ENCODE data around the gene MKX. TPM values are rescaled to one million over a fixed set of nuclear protein-coding genes. Genes with fewer than 3 reads are reported as not detected.

MKX gene, protein sequence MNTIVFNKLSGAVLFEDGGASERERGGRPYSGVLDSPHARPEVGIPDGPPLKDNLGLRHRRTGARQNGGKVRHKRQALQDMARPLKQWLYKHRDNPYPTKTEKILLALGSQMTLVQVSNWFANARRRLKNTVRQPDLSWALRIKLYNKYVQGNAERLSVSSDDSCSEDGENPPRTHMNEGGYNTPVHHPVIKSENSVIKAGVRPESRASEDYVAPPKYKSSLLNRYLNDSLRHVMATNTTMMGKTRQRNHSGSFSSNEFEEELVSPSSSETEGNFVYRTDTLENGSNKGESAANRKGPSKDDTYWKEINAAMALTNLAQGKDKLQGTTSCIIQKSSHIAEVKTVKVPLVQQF
- 0.64 and 1.8 TPM in 2 replicates for total RNA-seq (2014; rRNA removed; shearing (Covaris generic))

GRCh38 chr10:27745732-27746396, at the start of gene MKX:
Gene MKX (minus strand): TSS chr10:27745819. CDS start chr10:27743415, 2,404 bp downstream.
- DNase-seq (ENCODE audit: low read depth): no peak

DNA sequence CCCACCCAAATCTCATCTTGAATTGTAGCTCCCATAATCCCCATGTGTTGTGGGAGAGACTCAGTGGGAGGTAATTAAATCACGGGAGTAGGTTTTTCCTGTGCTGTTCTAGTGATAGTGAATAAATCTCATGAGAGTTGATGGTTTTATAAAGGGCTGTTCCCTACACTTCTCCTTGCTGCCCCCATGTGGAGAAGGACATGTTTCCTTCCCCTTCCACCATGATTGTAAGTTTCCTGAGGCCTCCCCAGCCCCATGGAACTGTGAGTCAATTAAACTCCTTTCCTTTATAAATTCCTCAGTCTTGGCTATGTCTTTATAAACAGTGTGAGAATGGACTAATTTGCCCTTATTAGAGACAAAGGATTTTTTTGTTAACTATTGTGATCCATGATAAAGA, 48.5 kb upstream of the MKX start:
- no peak for DNase-seq (ENCODE audit: low read depth)

DNA sequence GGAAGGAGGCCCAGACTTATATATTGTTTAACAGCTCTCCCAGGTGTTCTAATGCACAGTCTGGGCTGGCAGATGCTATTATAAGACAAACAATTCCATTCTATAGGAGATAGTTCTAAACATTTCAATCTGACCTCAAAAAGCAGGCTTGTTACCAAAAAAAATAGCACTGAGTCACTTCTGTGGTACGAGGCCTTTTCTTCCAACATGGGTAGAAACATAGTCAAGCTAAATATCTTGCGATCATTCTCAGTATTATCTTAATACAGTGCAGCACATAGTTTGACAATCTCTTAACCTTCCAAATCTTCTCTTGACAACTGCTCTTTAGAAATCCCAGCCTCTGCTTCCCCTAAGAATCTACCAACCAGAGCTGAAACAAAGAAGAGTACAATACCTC, 46.6 kb upstream of the MKX start:
- DNase-seq (ENCODE audit: low read depth): no peak

- DNase-seq (ENCODE audit: low read depth): no peak
Observed at GRCh38 chr10:27784272-27784671, 38.7 kb upstream of the MKX start.

- DNase-seq (ENCODE audit: low read depth): peak; percentile 79
Observed at GRCh38 chr10:27783660-27784059, 38.0 kb upstream of the MKX start.

DNA sequence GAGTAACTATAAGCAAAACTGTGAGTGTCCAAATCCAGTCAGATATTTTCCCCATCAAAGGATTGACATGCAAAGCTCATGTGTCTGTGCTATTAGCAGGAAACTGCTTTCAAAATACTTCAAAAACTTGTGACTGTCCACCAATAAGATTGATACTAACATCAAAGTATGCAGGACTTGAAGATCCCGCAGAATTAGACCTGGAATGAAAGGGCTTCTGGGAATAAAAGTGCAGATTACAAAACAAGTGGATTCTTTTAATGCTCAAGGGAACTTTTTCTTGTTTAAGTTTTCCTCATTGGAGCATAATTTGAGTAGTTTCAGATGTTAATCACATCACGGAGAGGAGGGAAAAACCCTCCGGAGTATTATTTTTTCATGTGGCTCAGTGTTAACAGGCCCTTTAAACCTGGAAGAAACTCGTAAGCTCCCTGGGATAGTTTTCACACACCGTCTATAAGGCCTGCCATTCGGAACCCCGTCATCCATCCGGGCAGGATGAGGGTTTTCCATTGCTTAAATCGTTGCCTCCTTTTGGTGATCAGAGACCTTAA, 33.9 kb upstream of the MKX start:
- no peak for DNase-seq (ENCODE audit: low read depth)

DNA sequence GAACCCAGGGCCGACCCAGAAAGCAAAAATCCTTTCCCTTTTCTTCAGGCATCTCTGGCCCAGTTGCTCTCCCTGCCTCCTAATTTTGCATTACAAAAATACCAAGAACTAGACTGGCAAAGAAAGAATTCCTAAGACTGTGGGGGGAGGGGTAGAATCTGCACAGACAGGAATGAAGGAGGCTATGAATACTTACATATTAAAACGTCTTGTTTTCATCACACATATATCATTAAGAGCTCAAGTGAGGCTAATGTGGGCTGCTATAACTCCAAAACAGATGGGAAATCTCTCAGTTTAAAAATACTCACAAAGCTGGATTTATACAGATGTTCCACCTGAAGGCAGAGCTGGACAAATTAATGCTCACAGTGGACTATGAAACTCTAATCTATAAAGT, 29.2 kb upstream of the MKX start:
- DNase-seq (ENCODE audit: low read depth): no peak

- DNase-seq (ENCODE audit: low read depth): no peak
Observed at GRCh38 chr10:27771231-27771630, 25.6 kb upstream of the MKX start.

DNA sequence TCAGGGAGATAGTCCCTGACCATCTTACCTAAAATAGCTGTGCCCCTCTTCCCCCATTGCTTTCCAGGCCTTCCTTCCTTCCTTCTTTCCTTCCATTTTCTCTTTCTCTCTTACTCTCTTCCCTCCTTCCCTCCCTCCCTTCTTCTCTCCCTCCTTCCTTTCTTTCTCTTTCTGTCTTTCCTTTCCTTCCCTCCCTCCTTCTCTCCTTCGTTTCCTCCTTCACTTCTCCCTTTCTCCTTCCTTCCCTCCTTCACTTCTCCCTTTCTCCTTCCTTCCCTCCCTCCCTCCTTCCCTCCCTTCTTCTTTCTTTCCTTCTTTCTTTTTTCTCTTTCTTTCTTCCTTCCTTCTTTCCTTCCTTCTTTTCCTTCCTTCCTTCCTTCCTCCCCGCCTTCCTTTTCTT, 24.6 kb upstream of the MKX start:
- no peak for DNase-seq (ENCODE audit: low read depth)

GRCh38 chr10:27760867-27761266, 15.2 kb upstream of the MKX start:
- DNase-seq (ENCODE audit: low read depth): no peak

GRCh38 chr10:27759483-27760272, 14.1 kb upstream of the MKX start:
- no peak for DNase-seq (ENCODE audit: low read depth)

DNA sequence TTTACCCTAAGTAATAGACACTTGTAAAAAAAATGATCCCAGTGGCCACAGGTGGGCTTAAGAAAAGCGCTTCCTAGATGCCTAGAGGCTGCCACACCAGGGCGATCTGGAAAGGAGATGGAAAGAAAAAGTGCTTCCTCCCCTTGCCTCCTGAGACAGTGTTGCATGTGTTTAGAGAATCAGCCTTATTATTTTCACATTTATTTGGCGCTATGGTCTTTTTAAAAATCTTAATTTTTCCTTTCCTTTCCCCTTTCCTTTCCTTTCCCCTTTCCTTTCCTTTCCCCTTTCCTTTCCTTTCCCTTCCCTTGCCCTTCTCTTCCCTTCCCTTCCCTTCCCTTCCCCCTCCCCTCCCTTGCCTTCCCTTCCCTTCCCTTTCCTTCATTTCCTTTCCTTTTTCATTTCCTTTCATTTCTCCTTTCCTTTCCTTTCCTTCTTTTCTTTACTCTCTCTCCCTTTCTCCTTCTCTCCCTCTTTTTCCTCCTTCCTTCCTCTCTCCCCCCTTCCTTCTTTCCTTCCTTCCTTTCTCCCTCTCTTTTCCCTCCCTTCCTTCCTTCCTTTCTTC, 7.1 kb upstream of the MKX start:
- DNase-seq (ENCODE audit: low read depth): no peak

DNA sequence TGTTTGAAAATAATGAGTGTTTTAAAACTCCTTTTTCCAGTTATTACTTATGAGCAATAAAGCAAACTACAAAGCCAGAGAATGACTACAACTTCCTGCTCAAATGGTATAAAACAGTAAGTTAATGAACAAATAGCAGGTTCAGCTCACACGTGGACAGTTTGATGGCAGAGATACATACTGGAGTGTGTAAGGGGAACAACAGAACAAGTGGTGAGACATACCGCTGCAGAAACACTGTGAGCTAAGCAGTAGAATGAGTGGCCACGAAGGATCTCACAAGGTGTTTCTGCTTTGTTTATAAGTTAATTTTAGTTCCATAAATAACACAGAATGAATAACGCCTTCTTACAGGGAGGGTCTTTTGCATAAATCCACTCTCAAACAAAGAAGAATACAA, 3.0 kb upstream of the MKX start:
- DNase-seq (ENCODE audit: low read depth): no peak

GRCh38 chr10:27747096-27747451, 1.5 kb upstream of the MKX start:
- DNase-seq (ENCODE audit: low read depth): no peak

GRCh38 chr10:27746397-27747095, 927 bp upstream of the MKX start:
- no peak for DNase-seq (ENCODE audit: low read depth)

DNA sequence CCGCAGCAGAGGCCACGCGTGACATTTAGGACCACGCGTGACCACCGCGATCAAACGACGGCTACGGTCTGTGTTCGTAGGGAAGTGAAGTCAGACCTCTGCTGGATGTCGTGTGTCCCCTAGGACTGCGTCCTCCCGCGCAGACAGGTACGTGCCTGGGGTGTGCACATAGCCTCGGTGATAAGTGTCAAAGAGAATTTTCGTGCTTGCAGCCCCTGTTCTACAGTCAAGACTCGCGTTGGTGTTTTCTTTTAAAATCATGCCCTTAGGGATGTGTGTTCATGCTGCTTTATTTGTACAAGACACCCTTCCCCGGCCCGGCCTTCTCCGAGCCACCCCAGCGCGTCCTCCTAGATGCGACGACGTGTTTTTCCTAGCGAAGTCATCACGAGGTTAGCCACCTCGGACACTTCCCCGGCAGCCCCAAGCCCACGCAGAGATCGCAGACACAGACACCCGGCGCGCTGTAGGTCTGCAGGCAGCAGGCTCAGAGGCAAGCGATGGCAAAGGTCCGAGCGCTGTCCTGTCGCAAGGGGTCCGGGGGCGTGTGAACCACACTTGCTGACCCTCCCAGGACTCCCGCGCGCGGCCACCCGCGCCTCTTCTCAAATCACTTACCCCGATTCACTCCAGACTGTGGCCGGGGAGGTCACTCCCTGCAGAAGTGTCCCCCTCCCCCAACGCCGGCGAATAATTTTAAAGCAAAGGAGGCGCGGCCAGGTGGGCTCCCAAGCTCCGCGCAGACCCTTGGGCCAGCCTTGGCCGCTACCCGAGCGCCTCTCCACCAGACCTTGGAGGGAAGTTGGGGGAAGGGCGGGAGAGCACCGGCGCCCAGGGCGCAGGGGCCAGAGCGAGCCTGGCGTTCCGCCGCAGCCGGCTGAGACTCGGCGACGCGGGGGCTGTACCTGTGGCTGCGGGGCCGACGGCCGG, 552 bp downstream of the MKX start:
- DNase-seq (ENCODE audit: low read depth): no peak

DNA sequence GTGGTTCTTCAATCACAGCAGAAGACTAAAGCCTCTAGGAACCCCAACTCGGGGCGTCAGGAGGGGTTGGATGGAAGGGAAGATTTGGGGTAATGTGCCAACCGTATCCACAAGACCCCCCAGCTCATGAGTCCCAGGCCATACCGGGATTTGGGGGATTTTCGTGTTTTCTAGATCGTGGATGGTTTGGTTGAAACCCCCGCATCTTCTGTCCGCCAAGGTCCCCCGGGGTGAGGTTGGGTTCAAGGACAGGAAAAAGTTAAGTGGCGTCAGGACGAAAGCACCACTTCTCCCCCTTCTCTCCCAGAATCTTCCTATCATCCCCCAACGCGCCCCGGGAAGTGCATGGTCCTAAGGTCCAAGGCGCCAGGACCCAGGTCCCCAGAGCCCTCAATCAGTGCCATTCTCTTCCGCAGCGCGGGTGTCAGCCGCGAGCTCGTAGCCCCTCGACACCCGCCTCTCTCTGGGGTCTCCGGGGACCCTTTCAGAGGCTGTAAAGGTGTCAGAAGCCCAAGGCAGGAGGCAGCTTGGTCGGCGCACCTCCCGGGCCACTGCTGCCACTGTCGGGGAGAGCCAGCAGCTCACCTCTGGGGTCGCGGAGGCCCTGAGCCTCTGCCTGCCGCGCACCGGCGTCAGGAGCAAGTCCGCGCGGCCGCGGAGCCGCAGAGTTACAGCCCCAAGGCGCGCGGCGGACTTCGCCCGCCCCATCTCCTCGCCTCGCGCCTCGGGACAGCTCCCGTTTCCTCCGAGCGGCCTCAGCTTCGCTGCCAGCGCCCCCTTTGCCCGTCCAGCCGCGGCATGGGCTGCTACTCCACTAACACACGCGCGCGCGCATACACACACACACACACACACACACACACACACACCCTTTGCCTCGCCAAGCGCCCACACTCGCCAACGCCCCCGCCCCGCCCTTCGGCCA, 1.5 kb downstream of the MKX start:
- peak; percentile 42 for DNase-seq (ENCODE audit: low read depth)

DNA sequence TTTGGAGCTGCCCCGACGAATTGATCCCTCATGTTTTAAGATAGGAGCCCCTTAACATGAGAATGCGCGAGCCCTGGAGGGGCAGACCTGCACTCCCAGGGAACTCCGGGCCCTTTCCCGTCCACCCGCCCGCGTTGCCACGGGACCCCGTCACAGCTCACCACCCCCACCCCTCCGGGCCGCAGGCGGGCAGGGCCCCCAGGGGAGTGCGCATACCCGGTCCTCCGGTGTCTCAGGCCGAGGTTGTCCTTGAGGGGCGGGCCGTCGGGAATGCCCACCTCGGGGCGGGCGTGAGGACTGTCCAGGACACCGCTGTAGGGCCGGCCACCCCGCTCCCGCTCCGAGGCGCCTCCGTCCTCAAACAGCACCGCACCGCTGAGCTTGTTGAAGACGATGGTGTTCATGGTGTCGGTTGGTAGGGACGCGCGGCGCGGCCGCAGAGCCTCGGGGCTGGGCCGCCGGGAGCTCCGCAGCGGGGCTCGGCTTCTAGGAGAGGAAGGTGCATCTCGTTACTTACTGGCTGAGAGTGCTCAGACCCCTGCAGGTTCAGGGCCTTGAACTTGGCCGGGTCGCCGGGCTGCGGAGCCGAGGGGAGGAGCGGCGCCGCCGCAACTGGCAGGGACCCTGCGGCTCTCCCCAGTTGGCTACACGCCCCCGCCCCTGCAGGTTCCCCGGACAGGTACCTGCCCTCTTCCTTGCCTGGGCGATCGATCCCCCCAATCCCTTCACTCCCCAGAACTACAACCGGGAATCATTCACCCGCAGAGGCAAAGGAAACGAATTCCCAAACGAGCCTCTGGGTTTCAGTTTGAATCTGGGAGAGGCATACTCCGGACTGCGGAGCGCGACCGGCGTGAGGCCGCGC, 2.4 kb downstream of the MKX start:
- peak; percentile 25 for DNase-seq (ENCODE audit: low read depth)
